Measurements from ENCODE around the gene KCNMA1. TPM values are rescaled to one million over a fixed set of nuclear protein-coding genes. Genes with fewer than 3 reads are reported as not detected.
"Not testable (repeated sequence)": the region's sequence is repeated elsewhere in the genome, so short reads cannot be mapped to it uniquely, and the experiment has no call there.

The KCNMA1 gene
- total RNA-seq, 2 donors from 2014 or later = 0.48 to 0.56 TPM

DNA sequence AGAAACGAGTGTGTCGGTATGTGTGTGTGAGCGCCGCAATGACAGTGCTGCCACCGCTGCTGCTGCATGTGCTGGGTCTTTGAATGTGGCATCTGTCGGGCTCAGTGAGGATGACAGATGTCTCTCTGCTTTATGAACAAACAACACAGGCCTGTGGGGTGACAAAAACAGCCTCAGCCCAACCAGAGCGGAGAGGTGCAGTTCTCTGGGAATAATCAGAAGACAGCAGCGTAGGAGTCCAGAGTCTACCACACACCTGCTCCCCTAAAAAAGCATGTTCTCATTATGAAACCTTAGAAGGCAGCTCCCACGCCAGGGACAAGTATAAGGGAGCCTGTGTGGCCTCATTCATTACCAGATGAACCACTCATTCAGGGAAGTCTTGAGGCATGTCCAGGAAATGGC, 278.3 kb downstream of the KCNMA1 start:
- Mint-ChIP-seq H3K27me3 (peaks cover 12% of the 10 kb centered on the region), H3K4me1 (no peaks in the 10 kb centered on the region), H3K9me3 (no peaks in the 10 kb centered on the region), H3K4me3 (no peak overlapping the region), H3K27ac (no peak overlapping the region), H3K36me3 (ENCODE audit: low read depth) (no peaks in the 10 kb centered on the region)
- ATAC-seq (replicated peaks) = no peak

DNA sequence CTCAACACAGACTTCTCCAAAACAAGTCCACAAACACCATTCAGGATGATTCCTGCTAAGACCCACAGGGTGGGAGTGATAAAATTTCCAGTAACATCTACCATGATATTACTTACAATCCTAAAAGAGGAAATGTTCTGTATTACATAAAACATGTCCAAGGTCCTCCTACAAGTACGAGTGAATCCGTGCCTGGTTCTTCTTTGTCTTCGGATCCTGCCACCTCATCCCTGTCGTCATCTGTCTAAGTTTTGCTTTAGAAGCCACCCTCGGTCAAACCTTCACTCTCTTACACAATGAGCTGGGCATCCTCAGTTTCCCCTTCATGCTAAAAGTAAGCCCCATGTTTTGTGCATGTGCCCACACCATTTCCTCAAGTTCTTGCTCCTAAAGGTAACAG, 279.0 kb downstream of the KCNMA1 start:
- no peaks in the 10 kb centered on the region for H3K9me3 Mint-ChIP-seq
- no peak overlapping the region for H3K4me3 Mint-ChIP-seq

DNA sequence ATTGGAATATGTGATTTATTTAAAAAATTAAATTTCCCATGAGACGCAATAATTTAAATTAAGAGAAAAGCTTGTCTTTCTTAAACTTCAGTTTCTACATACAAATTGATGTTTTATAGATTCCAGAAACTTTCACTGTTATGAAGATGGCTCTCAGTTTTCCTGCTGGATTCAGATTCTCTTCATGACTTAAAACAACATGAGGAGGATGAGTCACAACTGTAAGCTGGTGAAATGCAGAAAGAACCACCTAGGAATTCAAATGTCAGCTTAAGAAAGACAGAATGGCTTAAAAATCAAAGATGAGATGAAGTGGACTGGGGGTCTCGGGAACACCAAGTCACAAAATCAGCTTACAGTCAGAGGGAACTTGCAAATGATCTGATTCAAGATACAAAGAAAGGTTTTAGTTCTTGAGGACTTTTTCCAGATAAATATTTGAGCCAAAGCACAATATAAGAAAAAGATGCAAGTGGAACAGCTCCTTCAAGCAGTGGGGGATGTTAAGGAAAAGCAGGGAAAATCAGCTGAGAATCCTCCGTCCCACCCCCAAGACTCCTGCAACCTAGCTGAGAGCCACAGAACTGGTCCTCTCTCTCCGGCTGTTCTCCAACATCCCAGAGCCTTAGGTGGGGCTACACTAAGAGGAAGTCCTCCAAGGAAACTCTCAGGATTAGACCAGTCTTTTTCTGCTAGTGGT, 279.8 kb downstream of the KCNMA1 start:
- H3K27ac Mint-ChIP-seq = no peak overlapping the region
- H3K4me1 Mint-ChIP-seq = no peaks in the 10 kb centered on the region
- no peak for ATAC-seq (replicated peaks)
- no peak overlapping the region for H3K4me3 Mint-ChIP-seq
- no peaks in the 10 kb centered on the region for H3K9me3 Mint-ChIP-seq
- no peaks in the 10 kb centered on the region for H3K36me3 Mint-ChIP-seq (ENCODE audit: low read depth)
- H3K27me3 Mint-ChIP-seq = peaks cover 6% of the 10 kb centered on the region

More for the DNA sequence above, 279.0 kb downstream of the KCNMA1 start:
- no peaks in the 10 kb centered on the region for H3K36me3 Mint-ChIP-seq (ENCODE audit: low read depth)
- H3K27ac Mint-ChIP-seq = no peak overlapping the region
- ATAC-seq (replicated peaks) = no peak
- peaks cover 9% of the 10 kb centered on the region for H3K27me3 Mint-ChIP-seq
- H3K4me1 Mint-ChIP-seq = no peaks in the 10 kb centered on the region

DNA sequence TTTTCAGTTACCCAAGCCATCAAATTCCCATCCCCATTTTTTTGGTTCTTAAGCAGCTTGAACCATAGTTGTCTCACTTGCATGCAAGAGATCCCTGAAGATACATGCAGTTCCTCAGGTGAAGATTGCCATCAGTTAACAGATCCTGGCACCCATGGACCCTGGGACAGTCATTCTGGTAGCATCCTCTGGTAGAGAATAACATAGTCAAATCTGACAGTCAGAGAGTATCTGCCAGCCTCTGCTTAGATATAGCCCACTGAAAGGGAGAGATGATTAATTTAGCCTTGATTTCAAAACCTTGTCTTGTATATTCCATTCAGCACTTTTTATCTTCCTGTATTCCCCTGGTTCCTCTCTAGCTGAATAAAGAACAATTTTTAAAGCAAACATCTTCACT, 280.4 kb downstream of the KCNMA1 start:
- Mint-ChIP-seq H3K27me3 (peaks cover 6% of the 10 kb centered on the region), H3K4me1 (no peaks in the 10 kb centered on the region), H3K36me3 (ENCODE audit: low read depth) (no peaks in the 10 kb centered on the region), H3K4me3 (no peak overlapping the region), H3K27ac (no peak overlapping the region), H3K9me3 (no peaks in the 10 kb centered on the region)
- ATAC-seq (replicated peaks) = no peak

DNA sequence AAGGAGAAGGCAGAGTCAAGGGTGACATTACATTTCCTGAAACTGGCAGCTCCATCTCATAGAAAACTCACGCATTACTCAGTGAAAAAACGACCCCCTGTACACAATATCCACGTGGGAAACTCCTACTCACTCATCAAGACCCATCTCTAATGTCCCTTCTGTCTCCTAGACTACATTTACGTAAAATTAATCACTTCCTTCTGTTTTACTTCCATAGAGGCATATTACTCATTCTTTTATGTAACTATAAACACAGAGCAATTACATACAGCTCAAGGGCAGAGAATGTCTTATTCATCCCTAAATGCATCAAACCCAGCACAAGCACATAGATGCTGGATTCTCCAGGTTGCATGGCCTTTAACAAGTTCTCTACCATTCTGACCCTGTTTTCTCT, 281.8 kb downstream of the KCNMA1 start:
- Mint-ChIP-seq H3K27ac (no peak overlapping the region), H3K4me1 (no peaks in the 10 kb centered on the region), H3K36me3 (ENCODE audit: low read depth) (no peaks in the 10 kb centered on the region), H3K9me3 (no peaks in the 10 kb centered on the region), H3K27me3 (peaks cover 6% of the 10 kb centered on the region), H3K4me3 (no peak overlapping the region)
- ATAC-seq (replicated peaks) = no peak

DNA sequence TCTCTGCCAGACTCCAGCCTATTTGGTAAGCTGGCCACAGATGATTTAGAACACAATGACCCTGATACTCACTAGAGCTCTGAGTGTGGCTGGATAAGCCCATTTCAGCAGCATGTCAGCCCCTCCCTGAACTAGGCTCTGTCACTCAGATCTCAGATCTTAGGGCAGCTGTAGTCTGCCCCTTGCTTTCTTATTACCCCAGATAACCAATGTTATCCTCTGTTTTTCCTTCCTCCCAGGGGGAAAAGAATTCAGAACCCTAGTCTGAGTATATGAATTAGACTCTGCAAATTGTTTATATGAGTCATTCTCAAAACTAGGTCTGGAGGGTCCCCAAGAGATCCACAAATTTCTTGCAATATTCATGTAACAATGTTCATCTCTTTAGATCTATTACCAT, 286.2 kb downstream of the KCNMA1 start:
- no peak overlapping the region for H3K27ac Mint-ChIP-seq
- no peak overlapping the region for H3K4me3 Mint-ChIP-seq
- ATAC-seq (replicated peaks) = no peak
- no peaks in the 10 kb centered on the region for H3K9me3 Mint-ChIP-seq
- H3K27me3 Mint-ChIP-seq = no peaks in the 10 kb centered on the region
- no peaks in the 10 kb centered on the region for H3K36me3 Mint-ChIP-seq (ENCODE audit: low read depth)
- no peaks in the 10 kb centered on the region for H3K4me1 Mint-ChIP-seq

DNA sequence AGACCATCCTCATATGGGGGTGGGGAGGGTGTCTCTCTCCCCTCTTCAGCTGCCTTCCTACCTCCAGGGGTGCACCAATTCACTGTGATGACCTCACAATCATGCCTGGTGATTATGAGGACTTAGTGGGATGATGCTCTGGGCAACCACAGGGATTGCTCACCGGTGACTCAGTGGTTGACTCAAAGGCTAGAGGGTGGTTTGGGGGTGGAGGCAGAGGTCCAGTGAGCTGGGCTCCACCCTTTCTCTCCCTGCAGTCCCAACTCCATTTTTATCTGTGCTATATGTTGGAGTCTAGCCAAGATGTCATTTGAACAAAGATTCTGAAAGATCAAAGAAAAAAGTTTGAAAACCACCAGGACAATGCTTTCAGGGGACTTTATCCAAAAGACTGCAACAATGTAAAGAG, 286.9 kb downstream of the KCNMA1 start:
- no peaks in the 10 kb centered on the region for H3K27me3 Mint-ChIP-seq
- ATAC-seq (replicated peaks) = peak; percentile 92
- H3K36me3 Mint-ChIP-seq (ENCODE audit: low read depth) = no peaks in the 10 kb centered on the region
- no peaks in the 10 kb centered on the region for H3K4me1 Mint-ChIP-seq
- H3K27ac Mint-ChIP-seq = no peak overlapping the region
- H3K4me3 Mint-ChIP-seq = no peak overlapping the region
- H3K9me3 Mint-ChIP-seq = no peaks in the 10 kb centered on the region

DNA sequence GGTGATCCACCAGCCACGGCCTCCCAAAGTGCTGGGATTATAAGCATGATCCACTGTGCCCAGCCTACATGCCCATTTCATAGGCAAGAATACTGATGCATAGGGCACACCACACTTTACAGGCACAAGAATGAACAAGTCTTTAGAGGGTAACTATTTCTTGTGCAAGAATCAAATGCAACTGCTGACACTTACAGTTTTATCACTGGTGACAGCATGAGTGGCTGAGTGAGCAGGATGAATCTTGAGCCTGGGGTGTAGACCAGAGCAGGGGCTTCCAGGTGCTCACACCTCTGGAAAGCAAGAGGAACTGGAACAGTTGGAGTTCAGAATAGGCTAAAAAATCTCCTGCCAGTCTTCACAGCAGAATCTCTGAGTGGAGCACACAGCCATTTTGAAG, 287.5 kb downstream of the KCNMA1 start:
- H3K4me1 Mint-ChIP-seq = no peaks in the 10 kb centered on the region
- peaks cover 2% of the 10 kb centered on the region for H3K27me3 Mint-ChIP-seq
- H3K9me3 Mint-ChIP-seq = peaks cover 3% of the 10 kb centered on the region

DNA sequence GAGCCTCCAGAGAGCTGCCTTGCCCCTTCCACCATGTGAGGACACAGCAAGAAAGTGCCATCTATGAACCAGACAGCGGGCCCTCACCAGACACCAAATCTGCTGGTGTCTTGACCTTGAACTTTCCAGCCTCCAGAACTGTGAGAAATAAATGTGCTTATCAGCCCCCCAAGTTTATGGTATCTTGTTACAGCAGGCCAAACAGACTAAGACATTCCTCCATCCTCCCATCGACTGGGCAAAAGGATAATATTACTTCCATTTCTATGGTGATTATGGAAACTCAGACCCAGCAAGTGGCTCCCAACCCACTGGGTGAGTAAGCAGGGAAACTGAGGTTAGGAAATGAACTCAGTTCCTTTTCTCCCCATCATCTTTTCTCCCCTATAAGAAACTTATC, 288.4 kb downstream of the KCNMA1 start:
- no peak overlapping the region for H3K4me3 Mint-ChIP-seq
- peaks cover 4% of the 10 kb centered on the region for H3K9me3 Mint-ChIP-seq
- peaks cover 4% of the 10 kb centered on the region for H3K27me3 Mint-ChIP-seq
- no peak overlapping the region for H3K27ac Mint-ChIP-seq
- H3K4me1 Mint-ChIP-seq = no peaks in the 10 kb centered on the region
- no peaks in the 10 kb centered on the region for H3K36me3 Mint-ChIP-seq (ENCODE audit: low read depth)
- no peak for ATAC-seq (replicated peaks)

More for the DNA sequence above, 287.5 kb downstream of the KCNMA1 start:
- Mint-ChIP-seq H3K4me3 (no peak overlapping the region), H3K36me3 (ENCODE audit: low read depth) (no peaks in the 10 kb centered on the region), H3K27ac (no peak overlapping the region)
- ATAC-seq (replicated peaks) = no peak

DNA sequence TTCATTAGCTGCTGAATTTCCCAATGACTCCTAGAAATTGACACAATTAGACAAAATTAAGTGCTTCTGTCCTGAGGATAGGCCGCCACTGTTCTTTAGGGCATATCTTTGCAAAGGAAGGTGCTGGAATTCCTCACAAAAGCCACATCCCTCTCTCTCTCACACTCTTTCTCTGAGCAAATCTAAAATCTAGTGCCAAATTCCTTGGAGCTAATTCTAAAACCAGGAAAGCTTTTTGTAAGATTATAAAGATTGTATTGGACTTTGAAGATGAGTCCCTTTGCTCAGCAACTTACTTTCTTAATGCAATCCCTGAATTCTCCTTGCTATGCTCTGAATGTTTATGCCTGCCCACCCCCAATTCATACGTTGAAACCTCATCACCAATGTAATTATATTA, 288.9 kb downstream of the KCNMA1 start:
- Mint-ChIP-seq H3K36me3 (ENCODE audit: low read depth) (no peaks in the 10 kb centered on the region), H3K27me3 (peaks cover 4% of the 10 kb centered on the region), H3K4me3 (no peak overlapping the region), H3K4me1 (no peaks in the 10 kb centered on the region), H3K9me3 (peaks cover 4% of the 10 kb centered on the region), H3K27ac (no peak overlapping the region)
- ATAC-seq (replicated peaks) = no peak

DNA sequence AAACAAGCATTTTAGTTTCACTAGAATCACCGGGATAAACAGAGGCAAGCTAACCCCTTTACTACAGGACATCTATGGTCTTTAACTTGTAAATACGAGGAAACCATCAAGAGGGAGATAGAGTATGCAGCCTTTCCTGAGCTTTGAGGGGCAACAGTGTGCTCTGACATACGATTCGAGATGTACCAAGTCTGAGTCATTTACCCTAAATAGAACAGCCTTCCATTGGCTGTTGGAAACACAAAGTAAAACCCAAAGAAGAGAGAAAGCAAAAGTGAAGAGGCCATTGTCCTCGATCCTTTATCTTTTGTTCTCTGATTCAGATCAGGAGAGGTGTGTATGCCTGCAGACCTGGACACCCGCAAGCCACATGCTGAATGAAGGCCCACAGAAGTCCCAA, 289.5 kb downstream of the KCNMA1 start:
- no peak overlapping the region for H3K4me3 Mint-ChIP-seq
- H3K4me1 Mint-ChIP-seq = no peaks in the 10 kb centered on the region
- H3K36me3 Mint-ChIP-seq (ENCODE audit: low read depth) = no peaks in the 10 kb centered on the region
- no peak overlapping the region for H3K27ac Mint-ChIP-seq
- H3K27me3 Mint-ChIP-seq = peaks cover 4% of the 10 kb centered on the region
- H3K9me3 Mint-ChIP-seq = peaks cover 4% of the 10 kb centered on the region
- ATAC-seq (replicated peaks) = no peak

DNA sequence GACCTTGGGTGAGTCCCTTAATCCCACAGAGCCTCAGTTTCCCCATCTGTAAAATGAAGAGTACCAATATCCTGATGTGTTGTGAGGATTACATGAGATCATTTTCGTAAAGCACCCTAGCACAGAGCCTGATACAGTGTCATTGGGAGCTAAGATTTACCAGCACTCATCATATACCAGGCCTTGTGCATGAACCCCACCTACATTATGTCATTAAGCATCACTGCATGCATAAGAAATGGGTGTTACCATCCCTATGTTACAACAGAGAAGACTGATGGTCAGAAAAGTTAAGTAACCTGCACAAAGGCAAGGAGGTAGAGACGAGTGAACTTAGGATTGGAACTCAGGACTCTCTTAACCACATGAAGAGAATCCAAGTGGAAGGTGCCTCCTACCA, 290.6 kb downstream of the KCNMA1 start:
- H3K9me3 Mint-ChIP-seq = peaks cover 4% of the 10 kb centered on the region
- no peaks in the 10 kb centered on the region for H3K4me1 Mint-ChIP-seq
- H3K27ac Mint-ChIP-seq = no peak overlapping the region
- H3K36me3 Mint-ChIP-seq (ENCODE audit: low read depth) = no peaks in the 10 kb centered on the region
- H3K4me3 Mint-ChIP-seq = no peak overlapping the region
- peaks cover 4% of the 10 kb centered on the region for H3K27me3 Mint-ChIP-seq
- ATAC-seq (replicated peaks) = no peak

DNA sequence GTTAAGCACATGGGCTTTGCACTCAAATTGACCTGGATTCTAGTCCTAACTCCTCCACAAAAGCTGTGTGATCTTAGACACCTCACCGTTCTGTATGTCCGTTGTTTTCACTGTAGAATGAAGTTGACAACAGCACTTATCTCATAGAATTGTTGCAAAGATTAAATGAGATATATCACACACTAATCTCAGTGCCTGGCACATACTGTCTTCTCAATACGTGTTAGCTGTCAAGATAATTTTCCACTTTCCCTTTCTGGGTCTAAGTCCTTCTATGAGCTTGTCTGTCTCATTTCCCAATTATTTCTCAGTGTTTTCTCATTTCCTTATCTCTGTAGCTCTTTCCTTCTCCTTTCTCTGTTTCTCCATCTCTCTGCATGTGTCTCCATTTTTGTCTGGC, 296.6 kb downstream of the KCNMA1 start:
- Mint-ChIP-seq H3K36me3 (ENCODE audit: low read depth) (no peaks in the 10 kb centered on the region), H3K9me3 (peaks cover 4% of the 10 kb centered on the region), H3K4me1 (no peaks in the 10 kb centered on the region), H3K4me3 (no peak overlapping the region), H3K27ac (no peak overlapping the region), H3K27me3 (peaks cover 5% of the 10 kb centered on the region)
- no peak for ATAC-seq (replicated peaks)

DNA sequence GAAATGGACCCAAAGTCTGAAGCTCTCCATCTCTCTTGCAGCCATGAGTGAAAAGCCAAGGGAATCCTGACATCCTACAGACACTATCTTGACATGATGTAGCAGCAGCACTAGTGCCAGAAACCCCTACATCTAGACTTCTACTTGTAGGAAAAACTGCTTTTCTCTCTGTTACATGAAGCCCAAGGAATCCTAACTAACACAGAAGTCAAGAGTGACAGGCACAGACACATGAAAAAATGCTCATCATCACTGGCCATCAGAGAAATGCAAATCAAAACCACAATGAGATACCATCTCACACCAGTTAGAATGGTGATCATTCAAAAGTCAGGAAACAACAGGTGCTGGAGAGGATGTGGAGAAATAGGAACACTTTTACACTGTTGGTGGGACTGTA, 297.7 kb downstream of the KCNMA1 start:
- H3K4me1 Mint-ChIP-seq; H3K9me3 Mint-ChIP-seq; H3K27ac Mint-ChIP-seq; ATAC-seq (replicated peaks); H3K36me3 Mint-ChIP-seq (ENCODE audit: low read depth); H3K4me3 Mint-ChIP-seq; H3K27me3 Mint-ChIP-seq: not testable (repeated sequence)

DNA sequence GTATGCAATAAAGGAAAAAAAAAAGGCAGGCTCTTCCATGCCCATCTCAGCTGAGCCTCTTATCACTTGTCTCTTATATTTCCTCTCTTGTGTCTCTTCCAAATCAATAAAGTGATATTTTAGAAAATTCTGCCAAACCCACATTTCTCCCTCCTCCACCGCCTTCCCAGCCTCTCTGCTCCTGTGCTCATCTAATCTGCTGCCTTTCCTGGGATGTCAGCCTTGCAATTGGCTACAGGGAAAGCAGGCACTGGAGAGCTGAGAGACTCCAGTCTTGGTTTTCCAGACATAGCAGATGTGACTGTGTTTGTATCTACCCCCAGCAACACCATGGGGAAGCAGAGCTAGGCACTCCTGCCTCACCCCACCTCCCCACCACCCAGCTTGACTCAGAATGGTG, 298.4 kb downstream of the KCNMA1 start:
- no peaks in the 10 kb centered on the region for H3K36me3 Mint-ChIP-seq (ENCODE audit: low read depth)
- H3K4me1 Mint-ChIP-seq = no peaks in the 10 kb centered on the region
- H3K27ac Mint-ChIP-seq = no peak overlapping the region
- no peak overlapping the region for H3K4me3 Mint-ChIP-seq
- H3K27me3 Mint-ChIP-seq = peaks cover 5% of the 10 kb centered on the region
- ATAC-seq (replicated peaks) = no peak
- H3K9me3 Mint-ChIP-seq = no peaks in the 10 kb centered on the region

DNA sequence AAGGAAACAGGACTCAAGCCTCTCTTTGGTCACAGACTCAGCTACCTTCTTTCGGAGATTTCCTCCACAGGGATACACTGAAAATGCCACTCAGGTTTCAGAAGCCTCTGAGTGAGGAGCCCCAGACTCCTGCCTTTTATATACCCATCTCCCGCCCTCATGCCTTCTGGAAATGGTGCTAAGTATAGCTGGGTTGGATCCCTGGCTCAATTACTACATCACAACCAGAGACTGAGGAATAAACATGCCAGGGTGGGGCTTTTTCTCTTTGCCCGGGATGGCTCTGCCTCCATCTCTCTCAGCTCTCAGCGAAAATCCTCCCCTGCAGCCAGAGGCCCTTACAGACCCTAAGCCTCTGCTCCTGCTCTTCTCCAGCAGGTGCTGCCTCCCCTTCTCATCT, 299.5 kb downstream of the KCNMA1 start:
- no peak overlapping the region for H3K4me3 Mint-ChIP-seq
- no peaks in the 10 kb centered on the region for H3K4me1 Mint-ChIP-seq
- no peak overlapping the region for H3K27ac Mint-ChIP-seq
- no peaks in the 10 kb centered on the region for H3K36me3 Mint-ChIP-seq (ENCODE audit: low read depth)
- H3K27me3 Mint-ChIP-seq = peaks cover 5% of the 10 kb centered on the region
- H3K9me3 Mint-ChIP-seq = no peaks in the 10 kb centered on the region
- ATAC-seq (replicated peaks) = no peak

All from activated T-helper 17 cell treated with anti-CD3 and anti-CD28 coated beads, Interleukin-2, amount 50 U/mL, for 72 hours (primary cell).